GM23248 (cell line): ENCODE data around the gene ODAPH.

Experiments used
- EZH2 ChIP-seq: fragments of 200-600 bp; sonication (generic); IDR thresholded peaks from 2 replicates; pipeline ENCODE4 v1.6.1; 2018; ENCODE audit warnings: antibody characterized with exemption, mild to moderate bottlenecking; ENCODE audit not compliant: insufficient read depth, poor library complexity, severe bottlenecking
- EZH2phosphoT487 ChIP-seq: fragments of 200-600 bp; sonication (generic); IDR thresholded peaks from 2 replicates; pipeline ENCODE4 v1.6.1; 2018; ENCODE audit warnings: antibody characterized with exemption, moderate library complexity, mild to moderate bottlenecking, low read depth; ENCODE audit not compliant: insufficient read depth

DNA sequence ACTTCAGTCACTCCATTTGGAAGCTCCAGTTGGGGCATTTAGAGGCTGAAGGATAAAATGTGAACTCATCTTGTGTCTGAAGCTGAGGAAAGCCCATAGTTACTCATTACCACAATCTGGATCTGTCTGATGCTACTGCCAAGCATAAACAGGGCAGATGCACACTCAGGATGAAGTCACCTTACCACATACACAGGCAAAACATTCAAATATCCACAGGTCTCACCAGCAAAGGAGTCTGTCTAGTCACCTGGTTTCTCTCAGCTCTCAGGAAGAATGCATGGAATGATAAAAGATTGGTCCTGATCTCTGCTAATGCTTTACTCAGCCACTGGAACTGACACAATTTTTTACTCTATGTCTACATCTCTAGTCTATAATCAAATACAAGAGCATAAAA, 13.0 kb upstream of the ODAPH start:
- no peak for TF ChIP-seq EZH2
- TF ChIP-seq EZH2phosphoT487: no peak
